Bronchial epithelial cell (primary cell): Measurements from ENCODE around the gene AKT3. TPM values are rescaled to one million over a fixed set of nuclear protein-coding genes. Genes with fewer than 3 reads are reported as not detected.
"Not testable (repeated sequence)": the region's sequence is repeated elsewhere in the genome, so short reads cannot be mapped to it uniquely, and the experiment has no call there.

Source experiments
- DNase-seq: peaks from one replicate; pipeline ENCODE4 v3.0.0-alpha.2; 2010; ENCODE audit warnings: low read depth
- FAIRE-seq: peaks from 2 replicates; lab custom pipeline; 2011; peaks lifted over from hg19 to GRCh38; lab: Jason Lieb, UNC
- H3K27me3 ChIP-seq: 2 replicates; pipeline ENCODE4 v1.5.1; 2011; ENCODE audit warnings: low read length; ENCODE audit not compliant: control insufficient read depth, insufficient read depth
- H3K36me3 ChIP-seq: 2 replicates; pipeline ENCODE4 v1.5.1; 2011; ENCODE audit warnings: low read length; ENCODE audit not compliant: control insufficient read depth, insufficient read depth
- H3K4me3 ChIP-seq: 2 replicates; pipeline ENCODE4 v1.5.1; 2011; ENCODE audit warnings: mild to moderate bottlenecking, low read depth, low read length, control low read depth
- CTCF ChIP-seq: IDR thresholded peaks from 2 replicates; pipeline ENCODE4 v1.5.1; 2011; ENCODE audit warnings: mild to moderate bottlenecking, moderate library complexity, low read length, control low read depth, inconsistent platforms; ENCODE audit not compliant: insufficient read depth, severe bottlenecking
- total RNA-seq: library from RNA; depleted of rRNA; stranded (reverse); fragments of >200 nt; gene quantifications from 2 replicates; pipeline ENCODE4 v1.2.1, GENCODE V29; 2014

Gene AKT3
- total RNA-seq, 1 donor from 2014 or later = 7.9 TPM

GRCh38 chr1:243680860-243681259 lies 169.2 kb downstream of the AKT3 start:
- FAIRE-seq (no peak), DNase-seq (no peak)
- TF ChIP-seq CTCF = no peak
- Histone ChIP-seq H3K36me3 (no peaks in the 10 kb centered on the region), H3K27me3 (no peaks in the 10 kb centered on the region), H3K4me3 (no peak overlapping the region)

GRCh38 chr1:243672539-243673074 lies 177.4 kb downstream of the AKT3 start:
- TF ChIP-seq CTCF = no peak
- no peak overlapping the region for H3K4me3 ChIP-seq
- DNase-seq (no peak), FAIRE-seq (no peak)
- no peaks in the 10 kb centered on the region for H3K27me3 ChIP-seq
- H3K36me3 ChIP-seq = no peaks in the 10 kb centered on the region

- FAIRE-seq = no peak
- no peak for TF ChIP-seq CTCF
- H3K36me3 ChIP-seq = no peaks in the 10 kb centered on the region
- no peak overlapping the region for H3K4me3 ChIP-seq
- DNase-seq = no peak
- H3K27me3 ChIP-seq = no peaks in the 10 kb centered on the region
Measured at GRCh38 chr1:243667591-243667990, 182.5 kb downstream of the AKT3 start.

GRCh38 chr1:243667133-243667532 lies 182.9 kb downstream of the AKT3 start:
- DNase-seq (no peak), FAIRE-seq (no peak)
- no peak for TF ChIP-seq CTCF
- H3K4me3 ChIP-seq = no peak overlapping the region
- no peaks in the 10 kb centered on the region for H3K36me3 ChIP-seq
- no peaks in the 10 kb centered on the region for H3K27me3 ChIP-seq

GRCh38 chr1:243663651-243664050 lies 186.4 kb downstream of the AKT3 start:
- no peak for DNase-seq
- no peaks in the 10 kb centered on the region for H3K27me3 ChIP-seq
- no peak for TF ChIP-seq CTCF

GRCh38 chr1:243662169-243662568 lies 187.9 kb downstream of the AKT3 start:
- not testable (repeated sequence) for H3K4me3 ChIP-seq, FAIRE-seq, H3K36me3 ChIP-seq, DNase-seq, H3K27me3 ChIP-seq

More at GRCh38 chr1:243663651-243664050, 186.4 kb downstream of the AKT3 start:
- FAIRE-seq = no peak
- no peak overlapping the region for H3K4me3 ChIP-seq
- no peaks in the 10 kb centered on the region for H3K36me3 ChIP-seq
